SK-N-SH treated with all-trans-retinoic acid at 6 μM for 48 hours (cell line): ENCODE measurements around the gene DIP2C.
"Not testable (repeated sequence)": the region's sequence is repeated elsewhere in the genome, so short reads cannot be mapped to it uniquely, and the experiment has no call there.

Source experiments
- ZNF70 ChIP-seq: fragments of 450-650 bp; formaldehyde crosslinking; IDR thresholded peaks from 2 replicates; pipeline ENCODE4 v1.5.0; 2020; ENCODE audit warnings: mild to moderate bottlenecking, moderate library complexity
- ZNF8 ChIP-seq: fragments of 450-650 bp; formaldehyde crosslinking; IDR thresholded peaks from 2 replicates; pipeline ENCODE4 v1.5.0; 2020; ENCODE audit warnings: mild to moderate bottlenecking, moderate library complexity
- TF ChIP-seq, protein P1 (sequence below): fragments of 250-450 bp; sonication (Bioruptor Pico); IDR thresholded peaks from 2 replicates; pipeline ENCODE4 v1.8.0; 2020; ENCODE audit warnings: mild to moderate bottlenecking, moderate library complexity, borderline replicate concordance

- not testable (repeated sequence) for TF ChIP-seq ZNF8, ZNF70 (CRISPR knock-in tag)
- TF ChIP-seq, protein P1, sequence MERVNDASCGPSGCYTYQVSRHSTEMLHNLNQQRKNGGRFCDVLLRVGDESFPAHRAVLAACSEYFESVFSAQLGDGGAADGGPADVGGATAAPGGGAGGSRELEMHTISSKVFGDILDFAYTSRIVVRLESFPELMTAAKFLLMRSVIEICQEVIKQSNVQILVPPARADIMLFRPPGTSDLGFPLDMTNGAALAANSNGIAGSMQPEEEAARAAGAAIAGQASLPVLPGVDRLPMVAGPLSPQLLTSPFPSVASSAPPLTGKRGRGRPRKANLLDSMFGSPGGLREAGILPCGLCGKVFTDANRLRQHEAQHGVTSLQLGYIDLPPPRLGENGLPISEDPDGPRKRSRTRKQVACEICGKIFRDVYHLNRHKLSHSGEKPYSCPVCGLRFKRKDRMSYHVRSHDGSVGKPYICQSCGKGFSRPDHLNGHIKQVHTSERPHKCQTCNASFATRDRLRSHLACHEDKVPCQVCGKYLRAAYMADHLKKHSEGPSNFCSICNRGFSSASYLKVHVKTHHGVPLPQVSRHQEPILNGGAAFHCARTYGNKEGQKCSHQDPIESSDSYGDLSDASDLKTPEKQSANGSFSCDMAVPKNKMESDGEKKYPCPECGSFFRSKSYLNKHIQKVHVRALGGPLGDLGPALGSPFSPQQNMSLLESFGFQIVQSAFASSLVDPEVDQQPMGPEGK (CRISPR knock-in tag): not testable (repeated sequence)
These were observed 104.8 kb downstream of the DIP2C start for GRCh38 chr10:584497-585290.
